SK-N-SH (cell line): Measurements from ENCODE around the gene PDF. TPM values are rescaled to one million over a fixed set of nuclear protein-coding genes. Genes with fewer than 3 reads are reported as not detected.

Experiments
- CTCF ChIA-PET: fragments of 300-600, 350-600 bp; formaldehyde crosslinking; extraction: SDS; loops from one replicate; lab custom pipeline; 2021; lab: Yijun Ruan, JAX
- POLR2A ChIA-PET: fragments of 350-600 bp; sonication (Branson Sonifier 250); formaldehyde crosslinking; extraction: SDS; loops from one replicate; lab custom pipeline; 2020; ENCODE audit warnings: antibody characterized with exemption, inconsistent platforms; lab: Yijun Ruan, JAX
- DNase-seq: peaks from one replicate; pipeline ENCODE4 v3.0.0; 2012
- H2AFZ ChIP-seq: fragments of 200-600 bp; sonication (generic); 2 replicates; pipeline ENCODE4 v1.8.1; 2016; ENCODE audit warnings: antibody characterized with exemption, mild to moderate bottlenecking, low read depth
- H3F3A ChIP-seq: fragments of 200-600 bp; sonication (generic); replicated peaks from 2 replicates; pipeline ENCODE3; 2016; ENCODE audit warnings: antibody characterized with exemption, mild to moderate bottlenecking; ENCODE audit not compliant: insufficient read depth
- H3K27ac ChIP-seq, 2 experiments: fragments of 200-500 bp in 1 of 2; fragments of 200-600 bp in 1 of 2; sonication (Bioruptor generic) in 1 of 2; sonication (generic), shearing (Covaris generic) in 1 of 2; 2 replicates each; pipeline versions ENCODE4 v1.5.1 to v1.6.1; 2014 to 2016; ENCODE audit warnings: low read depth in 2 of 2, inconsistent platforms in 1 of 2, low read length in 1 of 2, mild to moderate bottlenecking in 1 of 2, mixed read lengths in 1 of 2
- H3K27me3 ChIP-seq: fragments of 200-600 bp; sonication (generic), shearing (Covaris generic); 2 replicates; pipeline ENCODE4 v1.6.1; 2016; ENCODE audit warnings: mixed run types; ENCODE audit not compliant: insufficient read depth
- H3K36me3 ChIP-seq, 2 experiments: fragments of 200-500 bp in 1 of 2; fragments of 200-600 bp in 1 of 2; sonication (Bioruptor generic) in 1 of 2; sonication (generic) in 1 of 2; replicated peaks in 1 of 2; 2 replicates each; pipeline versions ENCODE3 to v1.5.1; 2014 to 2016; ENCODE audit warnings: low read length in 1 of 2, mild to moderate bottlenecking in 1 of 2; ENCODE audit not compliant: insufficient read depth in 2 of 2, control insufficient read depth in 1 of 2
- H3K4me1 ChIP-seq, 2 experiments: fragments of 200-500 bp in 1 of 2; fragments of 200-600 bp in 1 of 2; sonication (Bioruptor generic) in 1 of 2; sonication (generic), shearing (Covaris generic) in 1 of 2; 2 replicates each; pipeline versions ENCODE4 v1.5.1 to v1.6.1; 2014 to 2016; ENCODE audit warnings: low read depth in 1 of 2, low read length in 1 of 2, mixed run types in 1 of 2; ENCODE audit not compliant: insufficient read depth in 2 of 2, control insufficient read depth in 1 of 2
- H3K4me2 ChIP-seq: fragments of 200-600 bp; sonication (generic), shearing (Covaris generic); 2 replicates; pipeline ENCODE4 v1.6.1; 2017; ENCODE audit warnings: mixed run types
- H3K4me3 ChIP-seq, 2 experiments: fragments of 200-500 bp in 1 of 2; fragments of 200-600 bp in 1 of 2; sonication (Bioruptor generic) in 1 of 2; sonication (generic), shearing (Covaris generic) in 1 of 2; 2 replicates each; pipeline versions ENCODE4 v1.5.1 to v1.8.1; 2014 to 2016; ENCODE audit warnings: low read depth in 2 of 2, inconsistent platforms in 1 of 2, low read length in 1 of 2, mild to moderate bottlenecking in 1 of 2, mixed read lengths in 1 of 2, moderate library complexity in 1 of 2
- H3K79me2 ChIP-seq: fragments of 200-600 bp; sonication (generic); 2 replicates; pipeline ENCODE4 v1.8.1; 2017; ENCODE audit warnings: mild to moderate bottlenecking; ENCODE audit not compliant: insufficient read depth
- H3K9ac ChIP-seq: fragments of 200-600 bp; sonication (generic); 2 replicates; pipeline ENCODE4 v1.6.1; 2017; ENCODE audit warnings: mixed run types
- H3K9me2 ChIP-seq: fragments of 200-600 bp; sonication (generic); 2 replicates; pipeline ENCODE4 v1.6.1; 2017; ENCODE audit warnings: mixed run types
- H3K9me3 ChIP-seq: fragments of 200-600 bp; sonication (generic); 2 replicates; pipeline ENCODE4 v1.6.1; 2017; ENCODE audit warnings: mixed run types, mild to moderate bottlenecking, moderate library complexity
- H4K20me1 ChIP-seq: fragments of 200-600 bp; sonication (generic); 2 replicates; pipeline ENCODE4 v1.6.1; 2017; ENCODE audit warnings: mild to moderate bottlenecking, mixed run types; ENCODE audit not compliant: insufficient read depth
- CHD2 ChIP-seq: fragments of 150-350 bp; IDR thresholded peaks from 2 replicates; pipeline ENCODE4 v1.6.1; 2018; ENCODE audit warnings: low read length; ENCODE audit not compliant: partially characterized antibody
- ELF1 ChIP-seq: IDR thresholded peaks from 2 replicates; pipeline ENCODE4 v1.4.0; 2012
- EZH2phosphoT487 ChIP-seq: fragments of 200-600 bp; sonication (generic); IDR thresholded peaks from 2 replicates; pipeline ENCODE4 v1.6.1; 2017; ENCODE audit warnings: low read depth, mixed run types, mild to moderate bottlenecking, antibody characterized with exemption, moderate library complexity, borderline replicate concordance
- FOXJ3 ChIP-seq: sonication (generic); formaldehyde crosslinking; IDR thresholded peaks from 2 replicates; pipeline ENCODE4 v1.5.1; 2020; ENCODE audit warnings: mild to moderate bottlenecking, missing genetic modification reagents
- FOXM1 ChIP-seq: IDR thresholded peaks from 2 replicates; pipeline ENCODE4 v1.4.0; 2012; ENCODE audit warnings: low read depth, mild to moderate bottlenecking
- GABPA ChIP-seq: IDR thresholded peaks from 2 replicates; pipeline ENCODE4 v1.4.0; 2012; ENCODE audit warnings: low read depth, mild to moderate bottlenecking
- GATA2 ChIP-seq: sonication (generic); formaldehyde crosslinking; IDR thresholded peaks from 2 replicates; pipeline ENCODE4 v1.5.0; 2020; ENCODE audit warnings: mild to moderate bottlenecking, missing genetic modification reagents
- IRF3 ChIP-seq: fragments of 150-350 bp; IDR thresholded peaks from 2 replicates; pipeline ENCODE4 v1.6.1; 2016; ENCODE audit warnings: mild to moderate bottlenecking, low read depth, low read length
- JUND ChIP-seq: IDR thresholded peaks from 2 replicates; pipeline ENCODE4 v1.4.0; 2012
- MAX ChIP-seq: IDR thresholded peaks from 2 replicates; pipeline ENCODE4 v1.4.0; 2012; ENCODE audit warnings: low read depth
- MXI1 ChIP-seq: IDR thresholded peaks from 2 replicates; pipeline ENCODE4 v1.6.1; 2012; ENCODE audit warnings: mild to moderate bottlenecking, low read depth, low read length, improper control_type of control experiment
- NRF1 ChIP-seq: IDR thresholded peaks from 2 replicates; pipeline ENCODE4 v1.6.1; 2012; ENCODE audit warnings: low read depth, mild to moderate bottlenecking, low read length
- POLR2AphosphoS5 ChIP-seq: IDR thresholded peaks from 2 replicates; pipeline ENCODE4 v1.6.1; 2012; ENCODE audit warnings: low read depth, low read length
- RFX5 ChIP-seq: IDR thresholded peaks from 2 replicates; pipeline ENCODE4 v1.6.1; 2012; ENCODE audit warnings: mild to moderate bottlenecking, improper control_type of control experiment, low read length
- RXRA ChIP-seq: IDR thresholded peaks from 2 replicates; pipeline ENCODE4 v1.4.0; 2012; ENCODE audit warnings: low read depth, mild to moderate bottlenecking, borderline replicate concordance
- SIN3A ChIP-seq: IDR thresholded peaks from 2 replicates; pipeline ENCODE4 v1.6.1; 2012; ENCODE audit warnings: low read depth, mild to moderate bottlenecking, low read length, moderate library complexity, borderline replicate concordance
- TCF12 ChIP-seq: IDR thresholded peaks from 2 replicates; pipeline ENCODE4 v1.4.0; 2012
- TEAD4 ChIP-seq: IDR thresholded peaks from 2 replicates; pipeline ENCODE4 v1.4.0; 2012; ENCODE audit warnings: mild to moderate bottlenecking, borderline replicate concordance; ENCODE audit not compliant: insufficient read depth
- WGBS: methylation state at CpG from one replicate; pipeline ENCODE4 v1.1.6; 2017; ENCODE audit warnings: low lambda C conversion rate; 5-methylcytosine and 5-hydroxymethylcytosine counted together
- polyA plus RNA-seq, 3 experiments: library from polyadenylated mRNA; depleted of rRNA; stranded (reverse); fragments of >200 nt; gene quantifications; 2 replicates each; pipeline ENCODE4 v1.2.3, GENCODE V29; 2012
- TF ChIP-seq, protein P1 (sequence below): IDR thresholded peaks from 2 replicates; pipeline ENCODE4 v1.4.0; 2012; ENCODE audit warnings: low read depth, borderline replicate concordance
- TF ChIP-seq, protein P2 (sequence below): IDR thresholded peaks from 2 replicates; pipeline ENCODE4 v1.6.1; 2012; ENCODE audit warnings: mild to moderate bottlenecking, low read depth, low read length, moderate library complexity

PDF gene
- polyA plus RNA-seq, 1 of the 3 experiments (the other 2 are of a cell fraction), result 22.0 TPM

- Histone ChIP-seq H3F3A (peaks cover 20% of the 10 kb centered on the region), H3K4me3 (no peak overlapping the region), H4K20me1 (no peaks in the 10 kb centered on the region), H3K36me3 (peaks cover 32 to 58% of the 10 kb centered on the region in 2 experiments), H3K4me1 (no peaks in the 10 kb centered on the region), H2AFZ (no peak overlapping the region), H3K27me3 (no peaks in the 10 kb centered on the region), H3K9me3 (no peaks in the 10 kb centered on the region), H3K9ac (no peak overlapping the region), H3K27ac (no peak overlapping the region), H3K9me2 (no peaks in the 10 kb centered on the region), H3K79me2 (peaks cover 52% of the 10 kb centered on the region; the same call in 1 of the 2 replicates), H3K4me2 (no peak overlapping the region)
- DNase-seq, result no peak
- TF ChIP-seq CHD2 (no peak), ELF1 (no peak), TEAD4 (no peak), JUND (no peak), NRF1 (no peak), POLR2AphosphoS5 (no peak), MAX (no peak), GABPA (no peak), TCF12 (no peak), IRF3 (no peak), FOXJ3 (CRISPR knock-in tag) (no peak), MXI1 (no peak), RXRA (no peak), FOXM1 (no peak), GATA2 (CRISPR knock-in tag) (no peak), EZH2phosphoT487 (no peak), SIN3A (no peak), RFX5 (no peak)
- TF ChIP-seq, protein P1, sequence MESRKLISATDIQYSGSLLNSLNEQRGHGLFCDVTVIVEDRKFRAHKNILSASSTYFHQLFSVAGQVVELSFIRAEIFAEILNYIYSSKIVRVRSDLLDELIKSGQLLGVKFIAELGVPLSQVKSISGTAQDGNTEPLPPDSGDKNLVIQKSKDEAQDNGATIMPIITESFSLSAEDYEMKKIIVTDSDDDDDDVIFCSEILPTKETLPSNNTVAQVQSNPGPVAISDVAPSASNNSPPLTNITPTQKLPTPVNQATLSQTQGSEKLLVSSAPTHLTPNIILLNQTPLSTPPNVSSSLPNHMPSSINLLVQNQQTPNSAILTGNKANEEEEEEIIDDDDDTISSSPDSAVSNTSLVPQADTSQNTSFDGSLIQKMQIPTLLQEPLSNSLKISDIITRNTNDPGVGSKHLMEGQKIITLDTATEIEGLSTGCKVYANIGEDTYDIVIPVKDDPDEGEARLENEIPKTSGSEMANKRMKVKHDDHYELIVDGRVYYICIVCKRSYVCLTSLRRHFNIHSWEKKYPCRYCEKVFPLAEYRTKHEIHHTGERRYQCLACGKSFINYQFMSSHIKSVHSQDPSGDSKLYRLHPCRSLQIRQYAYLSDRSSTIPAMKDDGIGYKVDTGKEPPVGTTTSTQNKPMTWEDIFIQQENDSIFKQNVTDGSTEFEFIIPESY, result no peak
- TF ChIP-seq, protein P2, sequence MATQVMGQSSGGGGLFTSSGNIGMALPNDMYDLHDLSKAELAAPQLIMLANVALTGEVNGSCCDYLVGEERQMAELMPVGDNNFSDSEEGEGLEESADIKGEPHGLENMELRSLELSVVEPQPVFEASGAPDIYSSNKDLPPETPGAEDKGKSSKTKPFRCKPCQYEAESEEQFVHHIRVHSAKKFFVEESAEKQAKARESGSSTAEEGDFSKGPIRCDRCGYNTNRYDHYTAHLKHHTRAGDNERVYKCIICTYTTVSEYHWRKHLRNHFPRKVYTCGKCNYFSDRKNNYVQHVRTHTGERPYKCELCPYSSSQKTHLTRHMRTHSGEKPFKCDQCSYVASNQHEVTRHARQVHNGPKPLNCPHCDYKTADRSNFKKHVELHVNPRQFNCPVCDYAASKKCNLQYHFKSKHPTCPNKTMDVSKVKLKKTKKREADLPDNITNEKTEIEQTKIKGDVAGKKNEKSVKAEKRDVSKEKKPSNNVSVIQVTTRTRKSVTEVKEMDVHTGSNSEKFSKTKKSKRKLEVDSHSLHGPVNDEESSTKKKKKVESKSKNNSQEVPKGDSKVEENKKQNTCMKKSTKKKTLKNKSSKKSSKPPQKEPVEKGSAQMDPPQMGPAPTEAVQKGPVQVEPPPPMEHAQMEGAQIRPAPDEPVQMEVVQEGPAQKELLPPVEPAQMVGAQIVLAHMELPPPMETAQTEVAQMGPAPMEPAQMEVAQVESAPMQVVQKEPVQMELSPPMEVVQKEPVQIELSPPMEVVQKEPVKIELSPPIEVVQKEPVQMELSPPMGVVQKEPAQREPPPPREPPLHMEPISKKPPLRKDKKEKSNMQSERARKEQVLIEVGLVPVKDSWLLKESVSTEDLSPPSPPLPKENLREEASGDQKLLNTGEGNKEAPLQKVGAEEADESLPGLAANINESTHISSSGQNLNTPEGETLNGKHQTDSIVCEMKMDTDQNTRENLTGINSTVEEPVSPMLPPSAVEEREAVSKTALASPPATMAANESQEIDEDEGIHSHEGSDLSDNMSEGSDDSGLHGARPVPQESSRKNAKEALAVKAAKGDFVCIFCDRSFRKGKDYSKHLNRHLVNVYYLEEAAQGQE, result no peak
- WGBS, result 98% methylated on average over 10 of the region's 10 CpGs
- CTCF ChIA-PET, result interaction anchor here (0.9 to 1.2 kb wide), 2 partner anchors 18 to 37 kb away, joined by 3 read pairs; partner anchors contain the start of gene NIP7
- POLR2A ChIA-PET, result no interaction called here
Observed at GRCh38 chr16:69376393-69377059, 46.1 kb upstream of the PDF start.
